AG04449 (cell line): ENCODE results near the gene SLC26A9.

Experiments
- CTCF ChIA-PET: fragments of 350-600 bp; formaldehyde crosslinking; extraction: SDS; loops from one replicate; lab custom pipeline; 2021; ENCODE audit warnings: antibody characterized with exemption; lab: Yijun Ruan, JAX
- POLR2A ChIA-PET: fragments of 400-600, 350-600 bp; formaldehyde crosslinking; extraction: SDS; loops from one replicate; lab custom pipeline; 2020; ENCODE audit warnings: antibody characterized with exemption, inconsistent platforms; lab: Yijun Ruan, JAX
- DNase-seq: peaks from one replicate; pipeline ENCODE4 v3.0.0-alpha.2; 2010; ENCODE audit warnings: low read depth, low spot score
- H3K4me3 ChIP-seq: 2 replicates; pipeline ENCODE4 v1.5.1; 2011; ENCODE audit warnings: low read depth, mild to moderate bottlenecking, control low read depth, low read length
- CTCF ChIP-seq: IDR thresholded peaks from one replicate; pipeline ENCODE4 v1.5.1; 2011; ENCODE audit warnings: mild to moderate bottlenecking, moderate library complexity, low read length, control low read depth, inconsistent platforms; ENCODE audit not compliant: insufficient read depth; ENCODE audit errors: missing control alignments

SLC26A9 gene

GRCh38 chr1:205963352-205964155, 20.3 kb upstream of the SLC26A9 start:
- TF ChIP-seq CTCF = no peak
- ChIA-PET CTCF (interaction anchor here (2.1 to 16.0 kb wide), 3 partner anchors 15 to 172 kb away, joined by 6 to 171 read pairs (median 10); no protein-coding TSS in a partner anchor), POLR2A (interaction anchor here (0.6 kb wide), 1 partner anchor 156 kb away, joined by 3 read pairs; no protein-coding TSS in a partner anchor)
- no peak overlapping the region for H3K4me3 ChIP-seq
- peak; percentile 16 for DNase-seq

- no peak for DNase-seq
- no peak for TF ChIP-seq CTCF
- POLR2A ChIA-PET = interaction anchor here (0.6 to 0.7 kb wide), 2 partner anchors 14 to 155 kb away, joined by 3 read pairs; no protein-coding TSS in a partner anchor
- CTCF ChIA-PET = interaction anchor here (0.6 to 16.0 kb wide), 5 partner anchors 16 to 171 kb away, joined by 3 to 171 read pairs (median 6); no protein-coding TSS in a partner anchor
- no peak overlapping the region for H3K4me3 ChIP-seq
Observed at GRCh38 chr1:205962821-205963221, 19.6 kb upstream of the SLC26A9 start.

- POLR2A ChIA-PET = interaction anchor here (0.7 kb wide), 1 partner anchor 13 kb away, joined by 3 read pairs; no protein-coding TSS in a partner anchor
- no peak for DNase-seq
- TF ChIP-seq CTCF = no peak
- no peak overlapping the region for H3K4me3 ChIP-seq
- CTCF ChIA-PET = interaction anchor here (0.6 to 16.0 kb wide), 9 partner anchors 9 to 370 kb away, joined by 3 to 171 read pairs (median 6); no protein-coding TSS in a partner anchor
Observed at GRCh38 chr1:205961991-205962820, 18.9 kb upstream of the SLC26A9 start.

- no peak for TF ChIP-seq CTCF
- no peak for DNase-seq
- ChIA-PET CTCF (interaction anchor here (0.7 to 16.0 kb wide), 9 partner anchors 8 to 369 kb away, joined by 3 to 171 read pairs (median 6); no protein-coding TSS in a partner anchor), POLR2A (no interaction called here)
- no peak overlapping the region for H3K4me3 ChIP-seq
Observed at GRCh38 chr1:205961405-205961804, 18.1 kb upstream of the SLC26A9 start.

- POLR2A ChIA-PET = no interaction called here
- no peak for DNase-seq
- CTCF ChIA-PET = interaction anchor here (1.0 to 16.0 kb wide), 6 partner anchors 9 to 168 kb away, joined by 3 to 171 read pairs (median 3); no protein-coding TSS in a partner anchor
- TF ChIP-seq CTCF = no peak
- no peak overlapping the region for H3K4me3 ChIP-seq
Observed at GRCh38 chr1:205959789-205960188, 16.5 kb upstream of the SLC26A9 start.

GRCh38 chr1:205955499-205955898, 12.2 kb upstream of the SLC26A9 start:
- no peak for DNase-seq
- ChIA-PET POLR2A (no interaction called here), CTCF (interaction anchor here (0.8 to 16.0 kb wide), 3 partner anchors 11 to 36 kb away, joined by 3 to 171 read pairs (median 4); no protein-coding TSS in a partner anchor)
- no peak overlapping the region for H3K4me3 ChIP-seq
- TF ChIP-seq CTCF = no peak
